Measurements from ENCODE around the gene KRT84. TPM values are rescaled to one million over a fixed set of nuclear protein-coding genes. Genes with fewer than 3 reads are reported as not detected.

The KRT84 gene
- total RNA-seq, 2 experiments from 2014 or later: not detected

DNA sequence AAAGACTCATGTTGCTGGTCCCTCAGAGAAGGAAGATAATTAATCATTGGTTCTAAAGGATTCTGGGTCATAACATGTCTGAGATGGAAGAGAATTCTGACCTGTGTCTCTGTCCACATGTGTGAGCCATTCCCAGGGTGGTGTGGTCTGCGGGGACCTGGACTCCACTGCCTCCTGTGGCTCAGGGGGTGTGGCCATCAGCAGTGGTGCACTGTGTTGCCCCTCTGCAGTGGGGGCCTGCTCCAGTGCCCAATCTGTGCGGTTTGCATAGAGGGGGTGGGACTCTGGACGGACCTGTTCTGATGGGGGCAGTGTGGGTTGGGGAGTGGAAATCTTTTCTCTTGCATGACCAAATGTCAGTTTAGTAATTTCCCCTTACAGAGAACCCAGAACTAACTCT lies 31.7 kb downstream of the KRT84 start:
- intact Hi-C loops (cut with micrococcal nuclease; ENCODE audit: unreplicated experiment): no loop called here
- DNase-seq (ENCODE audit: low spot score): no peak
- H3K4me1 ChIP-seq (ENCODE audit: insufficient read depth, low read length, poor library complexity, severe bottlenecking): peaks cover 20% of the 10 kb centered on the region
- no TSS peak for BruUV-seq (replicated peaks)
- no peaks in the 10 kb centered on the region for H4K20me1 ChIP-seq (ENCODE audit: insufficient read depth, low read length)
- H3K9me3 ChIP-seq (ENCODE audit: low read length): no peaks in the 10 kb centered on the region
- POLR2A ChIA-PET: interaction anchor here (0.8 kb wide), 1 partner anchor 16 kb away, joined by 3 read pairs; no protein-coding TSS in a partner anchor
- no peak for TF ChIP-seq EZH2phosphoT487 (IDR thresholded peaks at IDR 0.05; ENCODE audit: borderline replicate concordance, low read depth, low read length)
- TF ChIP-seq, protein P1, sequence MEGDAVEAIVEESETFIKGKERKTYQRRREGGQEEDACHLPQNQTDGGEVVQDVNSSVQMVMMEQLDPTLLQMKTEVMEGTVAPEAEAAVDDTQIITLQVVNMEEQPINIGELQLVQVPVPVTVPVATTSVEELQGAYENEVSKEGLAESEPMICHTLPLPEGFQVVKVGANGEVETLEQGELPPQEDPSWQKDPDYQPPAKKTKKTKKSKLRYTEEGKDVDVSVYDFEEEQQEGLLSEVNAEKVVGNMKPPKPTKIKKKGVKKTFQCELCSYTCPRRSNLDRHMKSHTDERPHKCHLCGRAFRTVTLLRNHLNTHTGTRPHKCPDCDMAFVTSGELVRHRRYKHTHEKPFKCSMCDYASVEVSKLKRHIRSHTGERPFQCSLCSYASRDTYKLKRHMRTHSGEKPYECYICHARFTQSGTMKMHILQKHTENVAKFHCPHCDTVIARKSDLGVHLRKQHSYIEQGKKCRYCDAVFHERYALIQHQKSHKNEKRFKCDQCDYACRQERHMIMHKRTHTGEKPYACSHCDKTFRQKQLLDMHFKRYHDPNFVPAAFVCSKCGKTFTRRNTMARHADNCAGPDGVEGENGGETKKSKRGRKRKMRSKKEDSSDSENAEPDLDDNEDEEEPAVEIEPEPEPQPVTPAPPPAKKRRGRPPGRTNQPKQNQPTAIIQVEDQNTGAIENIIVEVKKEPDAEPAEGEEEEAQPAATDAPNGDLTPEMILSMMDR (conservative IDR thresholded peaks at IDR 0.05; ENCODE audit: low read length): no peak
- H3K4me3 ChIP-seq (ENCODE audit: low read depth, low read length, poor library complexity, severe bottlenecking): no peak overlapping the region
- no peak overlapping the region for H3K4me2 ChIP-seq (ENCODE audit: low read length)
- no peaks in the 10 kb centered on the region for H3K9me2 ChIP-seq (ENCODE audit: insufficient read depth, low read length)
- no peaks in the 10 kb centered on the region for H3K36me3 ChIP-seq (ENCODE audit: insufficient read depth, low read length)
- CTCF ChIA-PET (ENCODE audit: unreplicated experiment): no interaction called here
- no peak overlapping the region for H3K27ac ChIP-seq (ENCODE audit: low read depth, low read length, poor library complexity, severe bottlenecking)
- no peak overlapping the region for H2AFZ ChIP-seq (ENCODE audit: low read length)
- H3K79me2 ChIP-seq (ENCODE audit: insufficient read depth, low read depth, low read length): no peaks in the 10 kb centered on the region

GRCh38 chr12:52352951-52353350 lies 32.5 kb downstream of the KRT84 start:
- CTCF ChIA-PET (ENCODE audit: unreplicated experiment): no interaction called here
- intact Hi-C loops (cut with micrococcal nuclease; ENCODE audit: unreplicated experiment): no loop called here
- DNase-seq (ENCODE audit: low spot score): no peak
- no peaks in the 10 kb centered on the region for H3K36me3 ChIP-seq (ENCODE audit: insufficient read depth, low read length)
- H3K79me2 ChIP-seq (ENCODE audit: insufficient read depth, low read depth, low read length): no peaks in the 10 kb centered on the region
- no peaks in the 10 kb centered on the region for H3K9me2 ChIP-seq (ENCODE audit: insufficient read depth, low read length)
- H2AFZ ChIP-seq (ENCODE audit: low read length): no peak overlapping the region
- H4K20me1 ChIP-seq (ENCODE audit: insufficient read depth, low read length): no peaks in the 10 kb centered on the region
- TF ChIP-seq, protein P1 (conservative IDR thresholded peaks at IDR 0.05; ENCODE audit: low read length): no peak
- TF ChIP-seq EZH2phosphoT487 (IDR thresholded peaks at IDR 0.05; ENCODE audit: borderline replicate concordance, low read depth, low read length): no peak
- H3K4me3 ChIP-seq (ENCODE audit: low read depth, low read length, poor library complexity, severe bottlenecking): no peak overlapping the region
- POLR2A ChIA-PET: interaction anchor here (0.5 kb wide), 1 partner anchor 1389 kb away, joined by 5 read pairs; no protein-coding TSS in a partner anchor
- H3K9me3 ChIP-seq (ENCODE audit: low read length): no peaks in the 10 kb centered on the region
- BruUV-seq (replicated peaks): no TSS peak
- peaks cover 12% of the 10 kb centered on the region for H3K4me1 ChIP-seq (ENCODE audit: insufficient read depth, low read length, poor library complexity, severe bottlenecking)
- H3K4me2 ChIP-seq (ENCODE audit: low read length): no peak overlapping the region
- H3K27ac ChIP-seq (ENCODE audit: low read depth, low read length, poor library complexity, severe bottlenecking): no peak overlapping the region

- POLR2A ChIA-PET: no interaction called here
Measured at GRCh38 chr12:52351196-52352059, 34.0 kb downstream of the KRT84 start.

More at GRCh38 chr12:52351196-52352059, 34.0 kb downstream of the KRT84 start:
- Histone ChIP-seq H3K36me3 (ENCODE audit: insufficient read depth, low read length) (no peaks in the 10 kb centered on the region), H3K4me1 (ENCODE audit: insufficient read depth, low read length, poor library complexity, severe bottlenecking) (no peaks in the 10 kb centered on the region), H3K79me2 (ENCODE audit: insufficient read depth, low read depth, low read length) (no peaks in the 10 kb centered on the region), H3K9me3 (ENCODE audit: low read length) (no peaks in the 10 kb centered on the region), H3K9me2 (ENCODE audit: insufficient read depth, low read length) (no peaks in the 10 kb centered on the region), H3K27ac (ENCODE audit: low read depth, low read length, poor library complexity, severe bottlenecking) (no peak overlapping the region), H3K4me2 (ENCODE audit: low read length) (no peak overlapping the region), H2AFZ (ENCODE audit: low read length) (no peak overlapping the region), H3K4me3 (ENCODE audit: low read depth, low read length, poor library complexity, severe bottlenecking) (no peak overlapping the region), H4K20me1 (ENCODE audit: insufficient read depth, low read length) (no peaks in the 10 kb centered on the region)
- no peak for DNase-seq (ENCODE audit: low spot score)
- CTCF ChIA-PET (ENCODE audit: unreplicated experiment): no interaction called here
- no TSS peak for BruUV-seq (replicated peaks)
- intact Hi-C loops (cut with micrococcal nuclease; ENCODE audit: unreplicated experiment): no loop called here
- TF ChIP-seq EZH2phosphoT487 (IDR thresholded peaks at IDR 0.05; ENCODE audit: borderline replicate concordance, low read depth, low read length): no peak
- TF ChIP-seq, protein P1 (conservative IDR thresholded peaks at IDR 0.05; ENCODE audit: low read length): no peak
